Sciatic nerve (tissue), 2 donors: ENCODE measurements around the gene RSL1D1. TPM values are rescaled to one million over a fixed set of nuclear protein-coding genes. Genes with fewer than 3 reads are reported as not detected.
"Not testable (repeated sequence)": the region's sequence is repeated elsewhere in the genome, so short reads cannot be mapped to it uniquely, and the experiment has no call there.

Source experiments
- ATAC-seq: fragments of 200-7000 bp; cut with Tn5 transposase; one replicate; pipeline ENCODE4 v1.9.1; 2020; ENCODE audit warnings: mild to moderate bottlenecking, moderate library complexity
- DNase-seq: peaks from one replicate; pipeline ENCODE4 v3.0.0-alpha.2; 2020; ENCODE audit warnings: low spot score
- intact Hi-C: fragments of 100-400 bp; cut with DNase I; formaldehyde crosslinking; loops from one replicate; pipeline ENCODE4 v1.14.2; 2022
- total RNA-seq: library from RNA; stranded (reverse); fragmentation: NEBNext Ultra II Directional; extraction: Animal tissue kit (Norgen Biotek cat#: 25700); gene quantifications from one replicate; pipeline ENCODE4 v1.2.1, GENCODE V29; 2021
- donor health status: DM: no; HTN: no; CAD: no.
- donor health status: DM: no; HTN: no; CAD: no.

RSL1D1 gene
- total RNA-seq, 1 donor from 2014 or later: 104 TPM

GRCh38 chr16:11852092-11852809 lies 909 bp upstream of the RSL1D1 start:
- no peak for ATAC-seq

DNA sequence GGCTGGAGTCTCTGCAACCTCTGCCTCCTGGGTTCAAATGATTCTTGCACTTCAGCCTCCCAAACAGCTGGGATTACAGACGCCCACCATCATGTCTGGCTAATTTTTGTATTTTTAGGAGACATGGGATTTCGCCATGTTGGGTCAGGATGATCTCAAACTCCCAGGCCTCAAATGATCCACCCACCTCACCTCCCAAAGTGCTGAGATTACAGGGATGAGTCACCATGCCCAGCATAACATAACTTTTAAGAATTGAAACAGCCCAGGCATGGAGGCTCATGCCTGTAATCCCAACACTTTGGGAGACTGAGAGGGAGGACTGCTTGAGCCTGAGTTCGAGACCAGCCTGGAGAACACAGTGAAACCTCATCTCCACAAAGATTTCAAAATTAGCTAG lies 2.5 kb downstream of the RSL1D1 start:
- ATAC-seq (no peak), DNase-seq (no peak)
- intact Hi-C loops: no loop called here

More at GRCh38 chr16:11852092-11852809, 909 bp upstream of the RSL1D1 start:
- no peak for DNase-seq
- intact Hi-C loops: no loop called here

DNA sequence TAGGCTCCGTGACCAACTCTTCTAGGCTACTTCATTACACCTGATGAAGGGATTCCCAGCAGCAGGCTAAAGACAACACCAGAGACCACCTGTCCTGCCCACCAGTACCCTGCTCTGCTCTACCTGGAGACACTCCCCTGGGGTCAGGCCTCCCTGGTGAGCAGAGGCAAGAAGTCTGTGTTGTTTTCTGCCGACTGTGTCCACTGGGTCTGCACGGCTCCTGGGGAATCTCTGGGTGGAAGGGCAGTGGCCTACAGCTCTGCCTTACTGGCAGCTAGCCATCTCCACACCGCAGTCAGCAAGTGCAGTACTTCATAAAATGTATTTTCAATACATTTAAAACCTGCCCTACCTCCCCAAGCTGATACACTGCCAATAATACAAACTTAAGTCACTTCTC lies 6.8 kb downstream of the RSL1D1 start:
- ATAC-seq: no peak

GRCh38 chr16:11843861-11844260 lies 7.5 kb downstream of the RSL1D1 start:
- DNase-seq (no peak), ATAC-seq (no peak)
- intact Hi-C loops: no loop called here

More for the DNA sequence above, 6.8 kb downstream of the RSL1D1 start:
- DNase-seq: no peak
- intact Hi-C loops: no loop called here

DNA sequence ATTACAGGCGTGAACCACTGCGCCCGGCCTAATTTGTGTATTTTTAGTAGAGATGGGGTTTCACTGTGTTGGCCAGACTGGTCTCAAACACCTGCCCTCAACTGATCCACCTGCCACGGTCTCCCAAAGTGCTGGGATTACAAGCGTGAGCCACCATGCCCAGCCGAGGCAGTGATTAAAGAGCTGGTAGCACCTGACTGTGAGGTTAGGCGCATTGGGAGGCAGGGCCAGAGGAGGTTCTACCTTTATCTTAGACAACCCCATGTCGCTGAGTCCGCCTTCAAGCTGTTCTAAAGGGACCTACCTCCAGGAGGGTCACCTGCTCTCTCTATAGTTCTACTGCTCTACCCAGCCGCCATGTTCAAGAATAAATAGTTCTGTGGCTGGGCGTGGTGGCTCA lies 8.1 kb downstream of the RSL1D1 start:
- ATAC-seq: no peak
- no peak for DNase-seq
- intact Hi-C loops: no loop called here

- ATAC-seq (no peak), DNase-seq (no peak)
- intact Hi-C loops: no loop called here
Measured at GRCh38 chr16:11841026-11841425, 10.3 kb downstream of the RSL1D1 start.

GRCh38 chr16:11836650-11837244 lies 14.6 kb downstream of the RSL1D1 start:
- no peak for ATAC-seq
- intact Hi-C loops: no loop called here
- DNase-seq: no peak

DNA sequence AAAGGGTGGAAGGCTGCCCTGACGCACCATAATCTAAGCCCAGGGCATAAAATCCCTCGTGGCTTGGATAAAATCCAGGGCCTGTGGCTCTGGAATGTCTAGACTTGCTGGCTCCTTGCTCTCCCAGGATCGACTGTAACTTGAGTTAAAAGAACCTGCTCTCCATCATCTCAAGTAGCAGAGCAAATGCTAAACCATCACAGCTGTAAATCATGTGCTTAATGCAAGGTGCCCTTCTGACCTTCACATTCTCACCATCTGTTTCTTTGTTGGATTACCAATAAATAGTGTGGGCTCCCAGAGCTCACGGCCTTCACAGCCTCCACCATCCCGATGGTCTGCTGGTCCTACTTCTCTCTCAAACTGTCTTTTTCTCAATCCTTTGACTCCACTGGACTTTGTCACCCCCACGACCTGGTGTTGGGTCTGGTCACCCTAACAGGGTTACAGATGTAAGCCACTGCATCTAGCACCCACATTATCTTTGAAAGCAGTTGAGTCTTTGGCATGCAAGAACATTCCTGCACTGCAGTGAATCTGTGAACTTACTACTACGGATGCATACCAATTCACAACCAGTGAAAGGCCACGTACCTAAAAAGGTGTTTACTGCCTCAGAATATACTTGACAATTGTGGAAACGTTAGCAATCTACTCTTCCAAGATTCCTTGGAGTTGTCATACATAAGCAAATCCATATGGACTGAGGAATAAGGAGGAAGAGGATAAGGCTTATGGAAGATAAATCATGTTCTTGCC lies 15.3 kb downstream of the RSL1D1 start:
- DNase-seq (no peak), ATAC-seq (no peak)
- intact Hi-C loops: no loop called here

DNA sequence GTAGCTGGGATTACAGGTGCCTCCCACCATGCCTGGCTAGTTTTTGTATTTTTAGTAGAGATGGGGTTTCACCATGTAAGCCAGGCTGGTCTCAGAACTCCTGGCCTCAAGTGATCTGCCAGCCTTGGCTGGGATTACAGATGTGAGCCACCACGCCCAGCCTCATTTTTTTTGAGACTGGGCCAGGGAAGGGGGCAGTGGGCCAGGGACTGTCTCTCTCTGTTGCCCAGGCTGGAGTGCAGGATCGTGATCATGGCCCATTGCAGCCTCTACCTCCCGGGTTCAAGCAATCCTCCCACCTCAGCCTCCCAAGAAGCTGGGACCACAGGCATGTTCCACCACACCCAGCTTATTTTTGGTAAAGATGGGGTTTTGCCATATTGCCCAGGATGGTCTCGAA lies 16.0 kb downstream of the RSL1D1 start:
- DNase-seq (no peak), ATAC-seq (no peak)
- intact Hi-C loops: no loop called here

DNA sequence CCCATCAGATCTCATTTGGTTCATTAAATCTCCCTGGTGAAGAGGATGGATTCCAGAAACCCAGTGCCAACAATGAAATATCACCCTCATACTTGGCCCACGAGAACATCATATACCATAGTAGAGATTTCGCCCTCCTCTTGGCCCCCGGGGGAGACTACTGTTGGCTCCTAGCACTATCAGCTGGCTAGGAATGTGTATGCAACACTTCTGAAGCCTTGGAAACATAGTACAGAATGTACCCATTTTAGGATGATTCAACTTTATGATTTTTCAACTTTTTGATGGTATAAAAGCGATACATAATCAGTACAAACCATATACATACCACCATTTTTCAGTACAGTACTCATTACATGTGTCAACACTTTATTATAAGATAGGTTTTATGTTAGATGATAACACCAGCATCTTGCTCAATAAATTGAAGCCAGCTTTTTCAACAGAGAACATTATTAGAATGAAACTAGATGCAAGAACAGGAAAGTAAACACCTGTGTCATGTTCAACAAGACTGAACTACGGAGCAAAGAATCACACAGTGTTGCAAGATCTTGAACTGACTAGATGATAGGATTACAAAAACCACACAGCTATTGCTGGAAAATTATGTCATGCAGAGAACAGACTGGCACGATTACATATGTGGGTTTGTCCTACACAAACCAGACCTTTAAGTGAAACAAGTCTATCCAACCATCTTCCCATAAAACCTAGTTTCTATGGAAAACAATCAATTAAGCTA lies 17.2 kb downstream of the RSL1D1 start:
- intact Hi-C loops: no loop called here
- DNase-seq (no peak), ATAC-seq (no peak)

- no peak for ATAC-seq
- DNase-seq: no peak
- intact Hi-C loops: no loop called here
Measured at GRCh38 chr16:11828696-11829095, 22.6 kb downstream of the RSL1D1 start.

- DNase-seq, intact Hi-C loops, ATAC-seq: not testable (repeated sequence)
Measured at GRCh38 chr16:11825520-11826165, 25.7 kb downstream of the RSL1D1 start.

DNA sequence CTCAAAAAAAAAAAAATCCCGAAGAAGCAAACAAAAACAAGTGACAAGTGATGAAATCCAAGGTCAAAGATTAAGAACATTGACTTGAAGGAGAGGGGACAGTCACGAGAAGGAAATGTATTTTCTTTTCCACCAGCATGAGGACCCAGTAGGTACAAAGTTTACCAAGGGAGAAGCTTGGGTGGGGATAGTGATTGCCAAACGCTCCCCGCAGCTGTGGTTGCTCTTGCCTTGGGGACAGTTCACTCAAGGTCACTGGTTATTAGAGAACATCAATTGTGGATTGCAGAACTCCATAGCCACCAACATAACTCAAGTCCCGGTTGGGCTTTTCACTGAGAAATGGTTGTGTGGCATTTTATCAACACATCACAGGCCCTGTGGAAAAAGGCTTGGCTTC lies 27.0 kb downstream of the RSL1D1 start:
- intact Hi-C loops: no loop called here
- peak; percentile 85 for ATAC-seq
- no peak for DNase-seq

- DNase-seq, ATAC-seq, intact Hi-C loops: not testable (repeated sequence)
Measured at GRCh38 chr16:11823645-11824044, 27.7 kb downstream of the RSL1D1 start.

- DNase-seq: no peak
- intact Hi-C loops: loop anchor here (10.0 kb wide), 1 partner anchor 415 kb away; no protein-coding TSS in a partner anchor
- ATAC-seq: no peak
Measured at GRCh38 chr16:11819798-11820197, 31.5 kb downstream of the RSL1D1 start.

GRCh38 chr16:11818970-11819369 lies 32.4 kb downstream of the RSL1D1 start:
- not testable (repeated sequence) for ATAC-seq, DNase-seq
- intact Hi-C loops: loop anchor here (10.0 kb wide), 1 partner anchor 414 kb away; no protein-coding TSS in a partner anchor

DNA sequence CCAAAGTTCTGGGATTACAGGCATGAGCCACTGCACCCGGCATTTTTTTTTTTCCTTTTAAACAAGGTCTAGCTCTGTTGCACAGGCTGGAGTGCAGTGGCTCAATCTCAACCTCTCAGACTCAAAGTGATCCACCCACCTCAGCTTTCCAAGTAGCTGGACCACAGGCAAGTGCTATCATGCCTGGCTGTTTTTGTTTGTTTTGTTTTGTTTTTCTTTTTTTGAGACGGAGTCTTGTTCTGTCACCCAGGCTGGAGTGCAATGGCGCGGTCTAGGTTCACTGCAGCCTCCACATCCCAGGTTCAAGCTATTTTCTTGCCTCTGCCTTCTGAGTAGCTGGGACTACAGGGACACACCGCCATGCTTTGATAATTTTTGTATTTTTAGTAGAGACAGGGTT lies 35.2 kb downstream of the RSL1D1 start:
- intact Hi-C loops: loop anchor here (10.0 kb wide), 1 partner anchor 411 kb away; no protein-coding TSS in a partner anchor
- no peak for DNase-seq
- no peak for ATAC-seq

- intact Hi-C loops: loop anchor here (10.0 kb wide), 1 partner anchor 410 kb away; no protein-coding TSS in a partner anchor
- not testable (repeated sequence) for ATAC-seq, DNase-seq
Measured at GRCh38 chr16:11814800-11815199, 36.5 kb downstream of the RSL1D1 start.

GRCh38 chr16:11806721-11807120 lies 44.6 kb downstream of the RSL1D1 start:
- DNase-seq: no peak
- ATAC-seq: no peak
- intact Hi-C loops: no loop called here
